Activated T-helper 2 cell treated with anti-CD3 and anti-CD28 coated beads, Interferon-gamma antibody, Interleukin-2, Interleukin-4, amounts not matched to agents 10 μg/mL and 5 μg/mL and 100 μg/mL, durations not matched to agents 14 hours and 24 hours and 36 hours (primary cell): ENCODE data around the gene ZBTB46. TPM values are rescaled to one million over a fixed set of nuclear protein-coding genes. Genes with fewer than 3 reads are reported as not detected.
A peak's percentile ranks its signal among the peaks of the same experiment; 100 is the strongest.

Source experiments
- DNase-seq: peaks from one replicate; pipeline ENCODE4 v3.0.0; 2021; ENCODE audit warnings: low spot score
- H3K27ac Mint-ChIP-seq: one replicate; pipeline ENCODE4 v1.8.0; 2021; ENCODE audit warnings: mixed read lengths
- H3K27me3 Mint-ChIP-seq: one replicate; pipeline ENCODE4 v1.8.0; 2021; ENCODE audit warnings: low read depth, mixed read lengths
- H3K36me3 Mint-ChIP-seq: one replicate; pipeline ENCODE4 v1.8.0; 2021; ENCODE audit warnings: low read depth, mixed read lengths
- H3K4me1 Mint-ChIP-seq: one replicate; pipeline ENCODE4 v1.8.0; 2021; ENCODE audit warnings: low read depth, mixed read lengths
- H3K4me3 Mint-ChIP-seq: one replicate; pipeline ENCODE4 v1.8.0; 2021; ENCODE audit warnings: low read depth, mild to moderate bottlenecking, moderate library complexity, mixed read lengths
- H3K9me3 Mint-ChIP-seq: one replicate; pipeline ENCODE4 v1.8.0; 2021; ENCODE audit warnings: mixed read lengths
- intact Hi-C: fragments of 100-400 bp; cut with micrococcal nuclease; formaldehyde crosslinking; loops from one replicate; pipeline ENCODE4 v1.15.1; 2023
- total RNA-seq: library from RNA; stranded (reverse); gene quantifications from 2 replicates; pipeline ENCODE4 v1.2.3, GENCODE V29; 2022

ZBTB46 gene
- total RNA-seq, 1 donor from 2014 or later, result 1.1 TPM

- no peak overlapping the region for H3K4me3 Mint-ChIP-seq
- no peaks in the 10 kb centered on the region for H3K4me1 Mint-ChIP-seq
- DNase-seq, result no peak
- H3K36me3 Mint-ChIP-seq, result peaks cover 7% of the 10 kb centered on the region
- intact Hi-C loops, result loop anchor here (5.0 kb wide), 1 partner anchor 37 kb away; the partner anchor contains the start of genes ARFRP1 and ZGPAT
- H3K27ac Mint-ChIP-seq, result no peak overlapping the region
- H3K27me3 Mint-ChIP-seq, result no peaks in the 10 kb centered on the region
- no peaks in the 10 kb centered on the region for H3K9me3 Mint-ChIP-seq
Observed at GRCh38 chr20:63744574-63745423, 86.3 kb downstream of the ZBTB46 start.

- Mint-ChIP-seq H3K4me1 (no peaks in the 10 kb centered on the region), H3K27me3 (no peaks in the 10 kb centered on the region), H3K27ac (no peak overlapping the region), H3K4me3 (no peak overlapping the region), H3K36me3 (peaks cover 7% of the 10 kb centered on the region), H3K9me3 (no peaks in the 10 kb centered on the region)
- intact Hi-C loops, result loop anchor here (5.0 kb wide), 1 partner anchor 37 kb away; the partner anchor contains the start of genes ARFRP1 and ZGPAT
- no peak for DNase-seq
Observed at GRCh38 chr20:63744158-63744557, 86.9 kb downstream of the ZBTB46 start.

- no peak overlapping the region for H3K4me3 Mint-ChIP-seq
- no peak for DNase-seq
- no peaks in the 10 kb centered on the region for H3K27me3 Mint-ChIP-seq
- H3K36me3 Mint-ChIP-seq, result peaks cover 7% of the 10 kb centered on the region
- H3K27ac Mint-ChIP-seq, result no peak overlapping the region
- intact Hi-C loops, result loop anchor here (5.0 kb wide), 1 partner anchor 36 kb away; the partner anchor contains the start of genes ARFRP1 and ZGPAT
- H3K4me1 Mint-ChIP-seq, result peaks cover 2% of the 10 kb centered on the region
- H3K9me3 Mint-ChIP-seq, result no peaks in the 10 kb centered on the region
Observed at GRCh38 chr20:63743210-63743970, 87.7 kb downstream of the ZBTB46 start.

- intact Hi-C loops, result loop anchor here (5.0 kb wide), 1 partner anchor 35 kb away; the partner anchor contains the start of genes ARFRP1 and ZGPAT
- Mint-ChIP-seq H3K9me3 (no peaks in the 10 kb centered on the region), H3K4me1 (peaks cover 2% of the 10 kb centered on the region)
Observed at GRCh38 chr20:63742381-63743024, 88.6 kb downstream of the ZBTB46 start.

GRCh38 chr20:63741676-63742380, 89.2 kb downstream of the ZBTB46 start:
- peak overlapping the region; percentile 57 for H3K4me3 Mint-ChIP-seq
- DNase-seq, result no peak
- no peak overlapping the region for H3K27ac Mint-ChIP-seq
- intact Hi-C loops, result loop anchor here (5.0 kb wide), 1 partner anchor 35 kb away; the partner anchor contains the start of genes ARFRP1 and ZGPAT
- H3K9me3 Mint-ChIP-seq, result no peaks in the 10 kb centered on the region
- H3K4me1 Mint-ChIP-seq, result peaks cover 2% of the 10 kb centered on the region
- H3K36me3 Mint-ChIP-seq, result peaks cover 7% of the 10 kb centered on the region
- H3K27me3 Mint-ChIP-seq, result no peaks in the 10 kb centered on the region

More at GRCh38 chr20:63742381-63743024, 88.6 kb downstream of the ZBTB46 start:
- Mint-ChIP-seq H3K27ac (no peak overlapping the region), H3K4me3 (no peak overlapping the region), H3K36me3 (peaks cover 7% of the 10 kb centered on the region), H3K27me3 (no peaks in the 10 kb centered on the region)
- no peak for DNase-seq

GRCh38 chr20:63741354-63741675, 89.7 kb downstream of the ZBTB46 start:
- intact Hi-C loops, result loop anchor here (5.0 kb wide), 1 partner anchor 34 kb away; the partner anchor contains the start of genes ARFRP1 and ZGPAT
- DNase-seq, result no peak
- H3K4me3 Mint-ChIP-seq, result peak overlapping the region; percentile 57

GRCh38 chr20:63740627-63741353, 90.3 kb downstream of the ZBTB46 start:
- no peak for DNase-seq

More at GRCh38 chr20:63741354-63741675, 89.7 kb downstream of the ZBTB46 start:
- no peak overlapping the region for H3K27ac Mint-ChIP-seq
- H3K36me3 Mint-ChIP-seq, result peaks cover 11% of the 10 kb centered on the region
- no peaks in the 10 kb centered on the region for H3K9me3 Mint-ChIP-seq
- no peaks in the 10 kb centered on the region for H3K27me3 Mint-ChIP-seq
- peaks cover 6% of the 10 kb centered on the region for H3K4me1 Mint-ChIP-seq

GRCh38 chr20:63740070-63740626, 90.9 kb downstream of the ZBTB46 start:
- DNase-seq, result peak; percentile 52

More at GRCh38 chr20:63740627-63741353, 90.3 kb downstream of the ZBTB46 start:
- H3K36me3 Mint-ChIP-seq, result peaks cover 16% of the 10 kb centered on the region
- peaks cover 12% of the 10 kb centered on the region for H3K4me1 Mint-ChIP-seq
- intact Hi-C loops, result loop anchor here (5.0 kb wide), 1 partner anchor 33 kb away; the partner anchor contains the start of genes ARFRP1 and ZGPAT
- H3K4me3 Mint-ChIP-seq, result peak overlapping the region; percentile 52
- no peaks in the 10 kb centered on the region for H3K9me3 Mint-ChIP-seq
- H3K27ac Mint-ChIP-seq, result no peak overlapping the region
- H3K27me3 Mint-ChIP-seq, result no peaks in the 10 kb centered on the region

GRCh38 chr20:63739130-63740069, 91.7 kb downstream of the ZBTB46 start, which contains the start of gene SLC2A4RG:
Gene SLC2A4RG, plus strand, starts transcription at chr20:63739776. Its CDS starts 137 bp downstream, at chr20:63739913.
- H3K27ac Mint-ChIP-seq, result no peak within 1 kb of the TSS
- H3K9me3 Mint-ChIP-seq, result no peaks in the 10 kb centered on the region
- intact Hi-C loops, result loop anchor here (5.0 to 10.0 kb wide), 2 partner anchors 32 to 125 kb away; partner anchors contain the start of genes ABHD16B, ARFRP1, TPD52L2 and ZGPAT
- peak; percentile 72 for DNase-seq
- no peaks in the 10 kb centered on the region for H3K27me3 Mint-ChIP-seq
- peaks cover 12% of the 10 kb centered on the region for H3K4me1 Mint-ChIP-seq
- peak within 1 kb of the TSS; percentile 13 for H3K4me3 Mint-ChIP-seq
- H3K36me3 Mint-ChIP-seq, result peaks cover 22% of the 10 kb centered on the region

More at GRCh38 chr20:63740070-63740626, 90.9 kb downstream of the ZBTB46 start:
- no peaks in the 10 kb centered on the region for H3K9me3 Mint-ChIP-seq
- intact Hi-C loops, result loop anchor here (5.0 kb wide), 1 partner anchor 33 kb away; the partner anchor contains the start of genes ARFRP1 and ZGPAT
- no peak overlapping the region for H3K27ac Mint-ChIP-seq
- peaks cover 22% of the 10 kb centered on the region for H3K36me3 Mint-ChIP-seq
- H3K4me3 Mint-ChIP-seq, result no peak overlapping the region
- peaks cover 12% of the 10 kb centered on the region for H3K4me1 Mint-ChIP-seq
- H3K27me3 Mint-ChIP-seq, result no peaks in the 10 kb centered on the region

- intact Hi-C loops, result loop anchor here (10.0 kb wide), 1 partner anchor 126 kb away; the partner anchor contains the start of genes ABHD16B and TPD52L2
- DNase-seq, result no peak
- Mint-ChIP-seq H3K27ac (no peak overlapping the region), H3K27me3 (no peaks in the 10 kb centered on the region), H3K36me3 (peaks cover 27% of the 10 kb centered on the region), H3K4me1 (peaks cover 17% of the 10 kb centered on the region), H3K4me3 (peak overlapping the region; percentile 13), H3K9me3 (no peaks in the 10 kb centered on the region)
Observed at GRCh38 chr20:63738687-63739129, 92.4 kb downstream of the ZBTB46 start.
